ENCODE data around the gene REPS2. TPM values are rescaled to one million over a fixed set of nuclear protein-coding genes. Genes with fewer than 3 reads are reported as not detected.

The REPS2 gene
- total and polyA plus RNA-seq, 2 experiments from 2014 or later: 1.2 to 4.4 TPM

GRCh38 chrX:17020851-17021821, 74.7 kb downstream of the REPS2 start:
- H3K36me3 ChIP-seq (ENCODE audit: insufficient read depth): no peaks in the 10 kb centered on the region
- ATAC-seq: no peak
- Mint-ChIP-seq H3K36me3 (ENCODE audit: low read depth) (no peaks in the 10 kb centered on the region), H3K4me3 (no peak overlapping the region), H3K27me3 (ENCODE audit: insufficient read depth, low read depth, poor library complexity) (no peaks in the 10 kb centered on the region), H3K9me3 (no peaks in the 10 kb centered on the region), H3K27ac (no peak overlapping the region), H3K4me1 (peaks cover 3% of the 10 kb centered on the region; the same call in 1 of the 3 replicates)
- H3K79me2 ChIP-seq (replicated peaks; ENCODE audit: insufficient read depth): no peaks in the 10 kb centered on the region
- no peak overlapping the region for H3K4me3 ChIP-seq
- H2AFZ ChIP-seq: no peak overlapping the region
- H3K4me2 ChIP-seq: no peak overlapping the region
- no peaks in the 10 kb centered on the region for H3F3A ChIP-seq (replicated peaks; ENCODE audit: low read depth)
- no peak overlapping the region for H3K27ac ChIP-seq (ENCODE audit: low read depth)
- H3K27me3 ChIP-seq (ENCODE audit: insufficient read depth): no peaks in the 10 kb centered on the region
- no peak for DNase-seq (ENCODE audit: low spot score)
- H3K4me1 ChIP-seq (ENCODE audit: insufficient read depth): no peaks in the 10 kb centered on the region
- TF ChIP-seq STAT1 (IDR thresholded peaks at IDR 0.05; ENCODE audit: unreplicated experiment) (no peak), ETS1 (IDR thresholded peaks at IDR 0.05) (no peak), JUNB (IDR thresholded peaks at IDR 0.05; ENCODE audit: unreplicated experiment) (no peak), NANOG (IDR thresholded peaks at IDR 0.05; ENCODE audit: borderline replicate concordance) (no peak), CTCF (conservative IDR thresholded peaks at IDR 0.05; ENCODE audit: low read depth in 2 of 2) (no peak), CREB1 (CRISPR knock-in tag; IDR thresholded peaks at IDR 0.05; ENCODE audit: low read depth) (no peak), EZH2 (IDR thresholded peaks at IDR 0.05; ENCODE audit: low read depth, unreplicated experiment) (no peak), POLR2AphosphoS5 (IDR thresholded peaks at IDR 0.05; ENCODE audit: low read depth) (no peak), ZNF114 (CRISPR knock-in tag; IDR thresholded peaks at IDR 0.05) (no peak), ZNF331 (CRISPR knock-in tag; IDR thresholded peaks at IDR 0.05; ENCODE audit: low read depth) (no peak), EZH2phosphoT487 (IDR thresholded peaks at IDR 0.05; ENCODE audit: unreplicated experiment) (no peak)
- TF ChIP-seq, protein P1, sequence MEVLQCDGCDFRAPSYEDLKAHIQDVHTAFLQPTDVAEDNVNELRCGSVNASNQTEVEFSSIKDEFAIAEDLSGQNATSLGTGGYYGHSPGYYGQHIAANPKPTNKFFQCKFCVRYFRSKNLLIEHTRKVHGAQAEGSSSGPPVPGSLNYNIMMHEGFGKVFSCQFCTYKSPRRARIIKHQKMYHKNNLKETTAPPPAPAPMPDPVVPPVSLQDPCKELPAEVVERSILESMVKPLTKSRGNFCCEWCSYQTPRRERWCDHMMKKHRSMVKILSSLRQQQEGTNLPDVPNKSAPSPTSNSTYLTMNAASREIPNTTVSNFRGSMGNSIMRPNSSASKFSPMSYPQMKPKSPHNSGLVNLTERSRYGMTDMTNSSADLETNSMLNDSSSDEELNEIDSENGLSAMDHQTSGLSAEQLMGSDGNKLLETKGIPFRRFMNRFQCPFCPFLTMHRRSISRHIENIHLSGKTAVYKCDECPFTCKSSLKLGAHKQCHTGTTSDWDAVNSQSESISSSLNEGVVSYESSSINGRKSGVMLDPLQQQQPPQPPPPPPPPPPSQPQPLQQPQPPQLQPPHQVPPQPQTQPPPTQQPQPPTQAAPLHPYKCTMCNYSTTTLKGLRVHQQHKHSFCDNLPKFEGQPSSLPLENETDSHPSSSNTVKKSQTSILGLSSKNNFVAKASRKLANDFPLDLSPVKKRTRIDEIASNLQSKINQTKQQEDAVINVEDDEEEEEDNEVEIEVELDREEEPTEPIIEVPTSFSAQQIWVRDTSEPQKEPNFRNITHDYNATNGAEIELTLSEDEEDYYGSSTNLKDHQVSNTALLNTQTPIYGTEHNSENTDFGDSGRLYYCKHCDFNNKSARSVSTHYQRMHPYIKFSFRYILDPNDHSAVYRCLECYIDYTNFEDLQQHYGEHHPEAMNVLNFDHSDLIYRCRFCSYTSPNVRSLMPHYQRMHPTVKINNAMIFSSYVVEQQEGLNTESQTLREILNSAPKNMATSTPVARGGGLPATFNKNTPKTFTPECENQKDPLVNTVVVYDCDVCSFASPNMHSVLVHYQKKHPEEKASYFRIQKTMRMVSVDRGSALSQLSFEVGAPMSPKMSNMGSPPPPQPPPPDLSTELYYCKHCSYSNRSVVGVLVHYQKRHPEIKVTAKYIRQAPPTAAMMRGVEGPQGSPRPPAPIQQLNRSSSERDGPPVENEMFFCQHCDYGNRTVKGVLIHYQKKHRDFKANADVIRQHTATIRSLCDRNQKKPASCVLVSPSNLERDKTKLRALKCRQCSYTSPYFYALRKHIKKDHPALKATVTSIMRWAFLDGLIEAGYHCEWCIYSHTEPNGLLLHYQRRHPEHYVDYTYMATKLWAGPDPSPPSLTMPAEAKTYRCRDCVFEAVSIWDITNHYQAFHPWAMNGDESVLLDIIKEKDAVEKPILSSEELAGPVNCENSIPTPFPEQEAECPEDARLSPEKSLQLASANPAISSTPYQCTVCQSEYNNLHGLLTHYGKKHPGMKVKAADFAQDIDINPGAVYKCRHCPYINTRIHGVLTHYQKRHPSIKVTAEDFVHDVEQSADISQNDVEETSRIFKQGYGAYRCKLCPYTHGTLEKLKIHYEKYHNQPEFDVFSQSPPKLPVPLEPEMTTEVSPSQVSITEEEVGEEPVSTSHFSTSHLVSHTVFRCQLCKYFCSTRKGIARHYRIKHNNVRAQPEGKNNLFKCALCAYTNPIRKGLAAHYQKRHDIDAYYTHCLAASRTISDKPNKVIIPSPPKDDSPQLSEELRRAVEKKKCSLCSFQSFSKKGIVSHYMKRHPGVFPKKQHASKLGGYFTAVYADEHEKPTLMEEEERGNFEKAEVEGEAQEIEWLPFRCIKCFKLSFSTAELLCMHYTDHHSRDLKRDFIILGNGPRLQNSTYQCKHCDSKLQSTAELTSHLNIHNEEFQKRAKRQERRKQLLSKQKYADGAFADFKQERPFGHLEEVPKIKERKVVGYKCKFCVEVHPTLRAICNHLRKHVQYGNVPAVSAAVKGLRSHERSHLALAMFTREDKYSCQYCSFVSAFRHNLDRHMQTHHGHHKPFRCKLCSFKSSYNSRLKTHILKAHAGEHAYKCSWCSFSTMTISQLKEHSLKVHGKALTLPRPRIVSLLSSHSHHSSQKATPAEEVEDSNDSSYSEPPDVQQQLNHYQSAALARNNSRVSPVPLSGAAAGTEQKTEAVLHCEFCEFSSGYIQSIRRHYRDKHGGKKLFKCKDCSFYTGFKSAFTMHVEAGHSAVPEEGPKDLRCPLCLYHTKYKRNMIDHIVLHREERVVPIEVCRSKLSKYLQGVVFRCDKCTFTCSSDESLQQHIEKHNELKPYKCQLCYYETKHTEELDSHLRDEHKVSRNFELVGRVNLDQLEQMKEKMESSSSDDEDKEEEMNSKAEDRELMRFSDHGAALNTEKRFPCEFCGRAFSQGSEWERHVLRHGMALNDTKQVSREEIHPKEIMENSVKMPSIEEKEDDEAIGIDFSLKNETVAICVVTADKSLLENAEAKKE (CRISPR knock-in tag; IDR thresholded peaks at IDR 0.05): no peak
- TF ChIP-seq, protein P2, sequence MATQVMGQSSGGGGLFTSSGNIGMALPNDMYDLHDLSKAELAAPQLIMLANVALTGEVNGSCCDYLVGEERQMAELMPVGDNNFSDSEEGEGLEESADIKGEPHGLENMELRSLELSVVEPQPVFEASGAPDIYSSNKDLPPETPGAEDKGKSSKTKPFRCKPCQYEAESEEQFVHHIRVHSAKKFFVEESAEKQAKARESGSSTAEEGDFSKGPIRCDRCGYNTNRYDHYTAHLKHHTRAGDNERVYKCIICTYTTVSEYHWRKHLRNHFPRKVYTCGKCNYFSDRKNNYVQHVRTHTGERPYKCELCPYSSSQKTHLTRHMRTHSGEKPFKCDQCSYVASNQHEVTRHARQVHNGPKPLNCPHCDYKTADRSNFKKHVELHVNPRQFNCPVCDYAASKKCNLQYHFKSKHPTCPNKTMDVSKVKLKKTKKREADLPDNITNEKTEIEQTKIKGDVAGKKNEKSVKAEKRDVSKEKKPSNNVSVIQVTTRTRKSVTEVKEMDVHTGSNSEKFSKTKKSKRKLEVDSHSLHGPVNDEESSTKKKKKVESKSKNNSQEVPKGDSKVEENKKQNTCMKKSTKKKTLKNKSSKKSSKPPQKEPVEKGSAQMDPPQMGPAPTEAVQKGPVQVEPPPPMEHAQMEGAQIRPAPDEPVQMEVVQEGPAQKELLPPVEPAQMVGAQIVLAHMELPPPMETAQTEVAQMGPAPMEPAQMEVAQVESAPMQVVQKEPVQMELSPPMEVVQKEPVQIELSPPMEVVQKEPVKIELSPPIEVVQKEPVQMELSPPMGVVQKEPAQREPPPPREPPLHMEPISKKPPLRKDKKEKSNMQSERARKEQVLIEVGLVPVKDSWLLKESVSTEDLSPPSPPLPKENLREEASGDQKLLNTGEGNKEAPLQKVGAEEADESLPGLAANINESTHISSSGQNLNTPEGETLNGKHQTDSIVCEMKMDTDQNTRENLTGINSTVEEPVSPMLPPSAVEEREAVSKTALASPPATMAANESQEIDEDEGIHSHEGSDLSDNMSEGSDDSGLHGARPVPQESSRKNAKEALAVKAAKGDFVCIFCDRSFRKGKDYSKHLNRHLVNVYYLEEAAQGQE (IDR thresholded peaks at IDR 0.05; ENCODE audit: unreplicated experiment): no peak
- H3K9me2 ChIP-seq (ENCODE audit: insufficient read depth): no peaks in the 10 kb centered on the region
- H4K20me1 ChIP-seq (replicated peaks; ENCODE audit: insufficient read depth): no peaks in the 10 kb centered on the region

Data from GM23338 (cell line).